Measurements from ENCODE around the gene POTEC.
"Not testable (repeated sequence)": the region's sequence is repeated elsewhere in the genome, so short reads cannot be mapped to it uniquely, and the experiment has no call there.

DNA sequence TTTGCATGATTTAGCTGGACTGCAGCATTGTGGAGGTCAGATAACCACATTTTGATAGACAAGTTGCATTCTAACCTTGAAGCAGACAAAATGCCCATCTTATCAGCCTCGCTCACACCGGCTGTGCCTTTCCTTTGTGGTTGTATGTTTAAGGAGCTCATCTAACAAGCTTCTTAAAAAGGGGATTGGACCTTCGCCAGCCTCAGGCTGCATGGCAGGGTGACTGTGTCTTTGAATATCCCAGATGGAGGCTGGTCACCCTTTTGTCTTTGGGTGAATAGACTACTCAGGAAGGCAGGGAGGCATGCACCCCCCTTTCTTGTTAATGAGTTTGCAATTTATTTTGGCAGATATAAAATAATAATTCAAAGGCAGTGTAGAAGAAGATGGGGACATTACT is 72.1 kb downstream of the POTEC start:
- TF ChIP-seq POLR2AphosphoS5 (IDR thresholded peaks at IDR 0.05; ENCODE audit: low read depth, low read length); POLR2A (IDR thresholded peaks at IDR 0.05; ENCODE audit: low read depth, low read length); TAF1 (IDR thresholded peaks at IDR 0.05; ENCODE audit: low read depth, low read length); PAX5 (IDR thresholded peaks at IDR 0.05; ENCODE audit: insufficient read depth, low read length, severe bottlenecking): not testable (repeated sequence)

All from GM12891 (cell line).